ENCODE results near the gene RDH13.

GRCh38 chr19:55080121-55080967 is 17.4 kb upstream of the RDH13 start:
- TF ChIP-seq POLR2AphosphoS5 (IDR thresholded peaks at IDR 0.05; ENCODE audit: low read depth, low read length): no peak
- TF ChIP-seq POLR2A (IDR thresholded peaks at IDR 0.05; ENCODE audit: low read depth, low read length): no peak
- no peak for TF ChIP-seq TAF1 (IDR thresholded peaks at IDR 0.05; ENCODE audit: borderline replicate concordance, low read depth, low read length)

All from GM12892 (cell line).